MM.1S (cell line): ENCODE measurements around the gene DIPK1C.

Source experiments
- DNase-seq: peaks from one replicate; pipeline ENCODE4 v3.0.0-alpha.2; 2015
- H2AFZ ChIP-seq: fragments of 300-600 bp; sonication (generic); 2 replicates; pipeline ENCODE4 v1.6.0; 2016; ENCODE audit warnings: antibody characterized with exemption, low read length
- H3F3A ChIP-seq: fragments of 300-600 bp; sonication (generic); 2 replicates; pipeline ENCODE4 v1.6.1; 2016; ENCODE audit warnings: mild to moderate bottlenecking, antibody characterized with exemption, low read length, moderate library complexity, mixed read lengths; ENCODE audit not compliant: insufficient read depth
- H3K27ac ChIP-seq: fragments of 300-600 bp; sonication (generic); 2 replicates; pipeline ENCODE4 v1.5.1; 2016; ENCODE audit warnings: mild to moderate bottlenecking, low read length
- H3K27me3 ChIP-seq: fragments of 300-600 bp; sonication (generic); replicated peaks from 2 replicates; pipeline ENCODE4 v1.6.0; 2016; ENCODE audit warnings: low read length; ENCODE audit not compliant: insufficient read depth
- H3K36me3 ChIP-seq: fragments of 300-600 bp; sonication (generic); replicated peaks from 2 replicates; pipeline ENCODE4 v1.6.1; 2016; ENCODE audit warnings: mild to moderate bottlenecking, low read length, mixed read lengths; ENCODE audit not compliant: insufficient read depth
- H3K4me1 ChIP-seq: fragments of 300-600 bp; sonication (generic); 2 replicates; pipeline ENCODE4 v1.6.1; 2016; ENCODE audit warnings: low read length, mixed read lengths
- H3K4me2 ChIP-seq: fragments of 300-600 bp; sonication (generic); 2 replicates; pipeline ENCODE4 v1.6.0; 2016; ENCODE audit warnings: low read depth, low read length
- H3K4me3 ChIP-seq: fragments of 300-600 bp; sonication (generic); 2 replicates; pipeline ENCODE4 v1.5.1; 2016; ENCODE audit warnings: low read length, mixed read lengths
- H3K79me2 ChIP-seq: fragments of 300-600 bp; sonication (generic); 2 replicates; pipeline ENCODE4 v1.6.1; 2016; ENCODE audit warnings: mixed run types, low read length, mixed read lengths
- H3K9ac ChIP-seq: fragments of 300-600 bp; sonication (generic); 2 replicates; pipeline ENCODE4 v1.6.1; 2016; ENCODE audit warnings: low read length, mixed read lengths
- H3K9me2 ChIP-seq: fragments of 300-600 bp; sonication (generic); replicated peaks from 2 replicates; pipeline ENCODE4 v1.6.1; 2016; ENCODE audit warnings: mild to moderate bottlenecking, low read length, mixed read lengths; ENCODE audit not compliant: insufficient read depth
- H3K9me3 ChIP-seq: fragments of 300-600 bp; sonication (generic); replicated peaks from 2 replicates; pipeline ENCODE4 v1.6.1; 2016; ENCODE audit warnings: mild to moderate bottlenecking, low read length, mixed read lengths; ENCODE audit not compliant: insufficient read depth
- H4K20me1 ChIP-seq: fragments of 300-600 bp; sonication (generic); 2 replicates; pipeline ENCODE4 v1.6.1; 2016; ENCODE audit warnings: mild to moderate bottlenecking, low read length, moderate library complexity, mixed read lengths; ENCODE audit not compliant: insufficient read depth
- CTCF ChIP-seq: fragments of 300-600 bp; sonication (generic); IDR thresholded peaks from 2 replicates; pipeline ENCODE4 v1.5.1; 2016; ENCODE audit warnings: antibody characterized with exemption, low read length, mixed read lengths
- EZH2 ChIP-seq: fragments of 300-600 bp; sonication (generic); optimal IDR thresholded peaks from 2 replicates; pipeline ENCODE3; 2017; ENCODE audit warnings: low read depth, mild to moderate bottlenecking, antibody characterized with exemption, low read length, mixed read lengths
- EZH2phosphoT487 ChIP-seq: fragments of 300-600 bp; sonication (generic); IDR thresholded peaks from 2 replicates; pipeline ENCODE4 v1.6.1; 2018; ENCODE audit warnings: antibody characterized with exemption, low read length

Gene DIPK1C

DNA sequence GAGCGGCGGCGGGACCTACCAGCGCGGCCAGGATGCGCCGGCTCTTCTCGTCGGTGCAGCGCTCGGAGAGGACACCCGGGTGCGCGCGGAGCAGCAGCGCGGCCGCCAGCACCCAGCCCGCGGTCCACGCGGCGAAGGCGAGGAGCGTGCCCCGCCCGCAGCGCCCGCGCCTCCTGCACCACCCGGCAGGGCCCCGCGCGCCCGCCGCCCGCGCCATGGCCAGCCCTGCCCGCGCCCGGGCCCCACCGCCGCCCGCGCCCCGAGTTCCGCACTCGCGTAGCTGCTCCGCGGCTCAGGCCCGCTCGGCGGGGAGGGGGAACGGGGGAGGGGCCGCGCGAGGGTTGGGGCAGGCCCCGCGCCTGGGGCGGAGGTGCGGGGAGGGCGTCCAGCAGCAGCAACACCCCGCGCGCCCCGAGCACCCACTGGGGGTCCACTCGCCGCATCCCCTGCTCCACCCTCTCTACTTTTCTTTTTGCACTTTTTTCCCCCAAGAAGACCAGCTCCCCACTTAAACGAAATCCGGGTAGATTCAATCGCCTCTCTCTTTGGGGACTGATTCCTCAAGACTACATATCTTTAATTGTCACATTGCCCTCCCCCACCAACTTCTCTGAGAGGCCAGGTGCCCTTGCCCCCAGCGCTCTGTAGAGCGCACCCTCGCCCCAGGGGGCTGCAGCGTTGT is at the start of gene DIPK1C:
DIPK1C (minus strand) TSS at position 266 of the 682 bp plus-strand sequence; CDS start at position 217, 49 bp downstream.
- Histone ChIP-seq H3K27me3 (peaks cover 10% of the 10 kb centered on the region; the same call in 1 of the 2 replicates), H3K4me2 (peak within 1 kb of the TSS; percentile 59; the same call in 1 of the 2 replicates)
- DNase-seq, result no peak

DNA sequence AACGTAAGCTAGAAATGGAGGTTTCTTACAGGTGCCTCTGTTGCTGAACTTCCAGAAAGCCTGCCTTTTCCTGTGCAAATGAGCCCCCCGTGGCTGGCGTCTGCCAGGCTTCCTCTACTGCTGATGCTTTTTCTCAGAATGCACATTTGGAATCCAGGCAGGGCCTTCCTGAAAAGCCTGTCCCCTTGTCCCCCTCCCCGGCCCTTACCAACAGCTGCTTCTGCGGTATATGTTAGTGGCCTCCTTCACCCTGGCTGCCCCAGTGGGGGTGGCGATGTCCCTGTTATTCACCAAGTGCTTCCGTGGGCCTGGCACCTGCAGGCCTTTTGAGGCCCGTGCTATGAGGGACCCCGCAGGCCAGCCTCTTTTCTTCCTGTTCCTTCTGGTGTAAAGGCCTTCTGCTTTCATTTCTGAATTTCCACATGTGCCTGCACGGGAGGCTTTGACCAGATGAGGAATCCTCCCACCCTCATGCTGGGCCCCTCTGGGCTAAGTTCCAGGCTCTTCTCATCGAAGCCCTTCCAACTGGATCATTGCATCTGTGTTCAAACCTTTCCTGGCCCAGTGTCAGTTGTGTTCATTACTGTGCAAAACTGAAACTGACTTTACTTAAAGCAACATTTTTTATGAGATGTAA is 49.5 kb upstream of the DIPK1C start:
- no peak overlapping the region for H3K27ac ChIP-seq

More for the DNA sequence above, at the start of gene DIPK1C:
- Histone ChIP-seq H3K9me2 (no peaks in the 10 kb centered on the region), H3K79me2 (no peaks in the 10 kb centered on the region), H3K9ac (no peak within 1 kb of the TSS), H2AFZ (no peak within 1 kb of the TSS), H3K4me3 (no peak within 1 kb of the TSS), H3K9me3 (no peaks in the 10 kb centered on the region), H4K20me1 (no peaks in the 10 kb centered on the region), H3K27ac (no peak within 1 kb of the TSS), H3K36me3 (no peaks in the 10 kb centered on the region), H3K4me1 (no peaks in the 10 kb centered on the region), H3F3A (no peaks in the 10 kb centered on the region)
- TF ChIP-seq EZH2phosphoT487 (no peak), CTCF (no peak), EZH2 (no peak)

GRCh38 chr18:74505776-74506175 is 48.7 kb upstream of the DIPK1C start:
- no peak overlapping the region for H2AFZ ChIP-seq
- no peak overlapping the region for H3K9ac ChIP-seq
- H4K20me1 ChIP-seq, result no peaks in the 10 kb centered on the region
- DNase-seq, result no peak
- no peaks in the 10 kb centered on the region for H3K9me2 ChIP-seq
- H3K79me2 ChIP-seq, result peaks cover 94% of the 10 kb centered on the region
- no peaks in the 10 kb centered on the region for H3K27me3 ChIP-seq
- H3K4me1 ChIP-seq, result peaks cover 5% of the 10 kb centered on the region; the same call in 1 of the 2 replicates
- no peaks in the 10 kb centered on the region for H3K9me3 ChIP-seq
- H3F3A ChIP-seq, result peaks cover 9% of the 10 kb centered on the region
- no peak overlapping the region for H3K4me3 ChIP-seq
- no peak overlapping the region for H3K27ac ChIP-seq
- no peak for TF ChIP-seq EZH2
- TF ChIP-seq EZH2phosphoT487, result no peak
- TF ChIP-seq CTCF, result no peak
- peaks cover 15% of the 10 kb centered on the region for H3K36me3 ChIP-seq
- no peak overlapping the region for H3K4me2 ChIP-seq

More for the DNA sequence above, 49.5 kb upstream of the DIPK1C start:
- no peak overlapping the region for H3K4me2 ChIP-seq
- H3K36me3 ChIP-seq, result peaks cover 18% of the 10 kb centered on the region
- TF ChIP-seq CTCF (no peak), EZH2 (no peak), EZH2phosphoT487 (no peak)
- H4K20me1 ChIP-seq, result no peaks in the 10 kb centered on the region
- no peak overlapping the region for H3K9ac ChIP-seq
- peaks cover 5% of the 10 kb centered on the region; the same call in 1 of the 2 replicates for H3K4me1 ChIP-seq
- H3K9me2 ChIP-seq, result no peaks in the 10 kb centered on the region
- no peak overlapping the region for H3K4me3 ChIP-seq
- H2AFZ ChIP-seq, result no peak overlapping the region
- no peak for DNase-seq
- H3F3A ChIP-seq, result 0 out of 2 replicates have a peak, but pooled peaks cover 1% of the 10 kb centered on the region
- H3K9me3 ChIP-seq, result no peaks in the 10 kb centered on the region
- peaks cover 92% of the 10 kb centered on the region for H3K79me2 ChIP-seq
- H3K27me3 ChIP-seq, result no peaks in the 10 kb centered on the region
